GM12892 (cell line): ENCODE data around the gene DENND5A.

Source experiments
- POLR2A ChIP-seq: IDR thresholded peaks from 2 replicates; pipeline ENCODE4 v1.6.1; 2011; ENCODE audit warnings: low read depth, low read length, control low read depth
- TAF1 ChIP-seq: IDR thresholded peaks from 2 replicates; pipeline ENCODE4 v1.6.1; 2011; ENCODE audit warnings: low read depth, mild to moderate bottlenecking, control low read depth, low read length, borderline replicate concordance

- TF ChIP-seq POLR2A (no peak), TAF1 (no peak)
Measured at GRCh38 chr11:9150501-9150900, 114.6 kb downstream of the DENND5A start.
